Endothelial cell of umbilical vein (primary cell): ENCODE data around the gene KLHL11. TPM values are rescaled to one million over a fixed set of nuclear protein-coding genes. Genes with fewer than 3 reads are reported as not detected.

Experiments
- BruUV-seq: library from RNA; stranded (reverse); fragments of 400-500 nt; replicated peaks from 2 replicates; lab custom pipeline; 2021; lab: Mats Ljungman, UMichigan
- CTCF ChIA-PET: fragments of 300-600, 350-600 bp; sonication (Branson Sonifier 250); formaldehyde crosslinking; loops from one replicate; lab custom pipeline; 2021; ENCODE audit warnings: antibody characterized with exemption, inconsistent platforms; lab: Charles Lee
- POLR2A ChIA-PET: fragments of 300-600, 350-600 bp; sonication (Branson Sonifier 250); formaldehyde crosslinking; loops from one replicate; lab custom pipeline; 2021; ENCODE audit warnings: antibody characterized with exemption, inconsistent platforms; lab: Charles Lee
- DNase-seq: peaks from one replicate; pipeline ENCODE4 v3.0.0-alpha.2; 2011; ENCODE audit warnings: low read depth, low spot score
- FAIRE-seq: peaks from 2 replicates; lab custom pipeline; 2011; peaks lifted over from hg19 to GRCh38; lab: Jason Lieb, UNC
- H2AFZ ChIP-seq: 2 replicates; pipeline ENCODE4 v1.6.0; 2012; ENCODE audit warnings: low read depth, low read length, control low read depth, inconsistent platforms
- H3K27ac ChIP-seq: 2 replicates; pipeline ENCODE4 v1.5.1; 2011; ENCODE audit warnings: low read depth, mild to moderate bottlenecking, control low read depth, low read length, moderate library complexity; ENCODE audit not compliant: insufficient read depth
- H3K27me3 ChIP-seq, 2 experiments: 2 replicates each; pipeline versions ENCODE4 v1.6.0 to v1.6.1; 2011; ENCODE audit warnings: low read length in 2 of 2, mixed read lengths in 1 of 2; ENCODE audit not compliant: control insufficient read depth in 2 of 2, insufficient read depth in 2 of 2
- H3K36me3 ChIP-seq, 2 experiments: 2 replicates in 1 of 2; 3 replicates in 1 of 2; pipeline ENCODE4 v1.5.1; 2011; ENCODE audit warnings: low read length in 2 of 2, mild to moderate bottlenecking in 1 of 2, moderate library complexity in 1 of 2; ENCODE audit not compliant: control insufficient read depth in 2 of 2, insufficient read depth in 2 of 2; ENCODE audit errors: extremely low read depth in 1 of 2
- H3K4me1 ChIP-seq: 3 replicates; pipeline ENCODE4 v1.5.1; 2011; ENCODE audit warnings: mild to moderate bottlenecking, low read length; ENCODE audit not compliant: control insufficient read depth, insufficient read depth; ENCODE audit errors: extremely low read depth
- H3K4me2 ChIP-seq: 2 replicates; pipeline ENCODE4 v1.6.1; 2011; ENCODE audit warnings: low read length, control low read depth, mixed read lengths; ENCODE audit not compliant: insufficient read depth
- H3K4me3 ChIP-seq, 3 experiments: fragments of 200-600 bp in 1 of 3; sonication (generic), shearing (Covaris generic) in 1 of 3; replicated peaks in 1 of 3; 2 replicates each; pipeline ENCODE4 v1.5.1; 2011 to 2016; ENCODE audit warnings: control low read depth in 3 of 3, low read length in 3 of 3, mild to moderate bottlenecking in 2 of 3, inconsistent platforms in 1 of 3, low read depth in 1 of 3, moderate library complexity in 1 of 3; ENCODE audit not compliant: insufficient read depth in 1 of 3
- H3K79me2 ChIP-seq: 2 replicates; pipeline ENCODE4 v1.6.0; 2012; ENCODE audit warnings: low read length, inconsistent platforms; ENCODE audit not compliant: control insufficient read depth, insufficient read depth
- H3K9ac ChIP-seq: replicated peaks from 2 replicates; pipeline ENCODE3; 2011; ENCODE audit warnings: low read length, control low read depth; ENCODE audit not compliant: insufficient read depth; ENCODE audit errors: extremely low read depth
- H3K9me1 ChIP-seq: replicated peaks from 3 replicates; pipeline ENCODE4 v1.6.0; 2011; ENCODE audit warnings: mild to moderate bottlenecking, low read length; ENCODE audit not compliant: control insufficient read depth, insufficient read depth; ENCODE audit errors: extremely low read depth
- H3K9me3 ChIP-seq: replicated peaks from 2 replicates; pipeline ENCODE4 v1.5.1; 2012; ENCODE audit warnings: low read length, inconsistent platforms; ENCODE audit not compliant: control insufficient read depth, insufficient read depth
- H4K20me1 ChIP-seq: replicated peaks from 2 replicates; pipeline ENCODE3; 2011; ENCODE audit warnings: mild to moderate bottlenecking, low read length; ENCODE audit not compliant: control insufficient read depth, insufficient read depth; ENCODE audit errors: extremely low read depth
- EZH2 ChIP-seq: IDR thresholded peaks from 2 replicates; pipeline ENCODE4 v1.6.1; 2012; ENCODE audit warnings: borderline replicate concordance, low read depth, mild to moderate bottlenecking, moderate library complexity, low read length, inconsistent platforms; ENCODE audit not compliant: severe bottlenecking
- FOS ChIP-seq: IDR thresholded peaks from 2 replicates; pipeline ENCODE4 v1.6.1; 2011; ENCODE audit warnings: mild to moderate bottlenecking, low read length, moderate library complexity, borderline replicate concordance; ENCODE audit not compliant: insufficient read depth
- GATA2 ChIP-seq: IDR thresholded peaks from 2 replicates; pipeline ENCODE4 v1.7.0; 2011; ENCODE audit warnings: low read depth, mild to moderate bottlenecking, moderate library complexity, mixed read lengths, low read length; ENCODE audit not compliant: insufficient read length, insufficient read depth
- JUN ChIP-seq: IDR thresholded peaks from 2 replicates; pipeline ENCODE4 v1.6.1; 2011; ENCODE audit warnings: borderline replicate concordance, low read depth; ENCODE audit not compliant: insufficient read length, insufficient read depth
- MYC ChIP-seq: IDR thresholded peaks from one replicate; pipeline ENCODE4 v1.6.1; 2011; ENCODE audit warnings: mild to moderate bottlenecking, low read depth, low read length
- POLR2AphosphoS5 ChIP-seq: IDR thresholded peaks from 2 replicates; pipeline ENCODE4 v1.6.1; 2012; ENCODE audit warnings: low read depth, mild to moderate bottlenecking, control low read depth, low read length, moderate library complexity; ENCODE audit not compliant: insufficient read depth
- dilution Hi-C: fragments of 300-500 bp; cut with MboI; formaldehyde crosslinking; loops from one replicate; pipeline ENCODE4 v1.15.0; 2019; ENCODE audit warnings: low sequenced_read_pairs; ENCODE audit not compliant: extremely low pct_ligation_motif_present
- intact Hi-C: fragments of 100-400 bp; cut with micrococcal nuclease; formaldehyde crosslinking; loops from one replicate; pipeline ENCODE4 v1.10.0; 2022
- polyA plus RNA-seq, 4 experiments: library from polyadenylated mRNA; depleted of rRNA in 3 of 4; stranded (reverse) in 3 of 4; unstranded in 1 of 4; fragments of >200 nt; gene quantifications; 2 replicates each; pipeline versions ENCODE4 v1.2.1 to v1.2.3, GENCODE V29; 2011 to 2012; ENCODE audit warnings: missing spikeins in 1 of 4
- total RNA-seq: library from RNA; stranded (reverse); gene quantifications from 2 replicates; pipeline ENCODE4 v1.2.3, GENCODE V29; 2021
- TF ChIP-seq, protein P1 (sequence below), 2 donors: IDR thresholded peaks; 1 replicate in 1 of 2; 2 replicates in 1 of 2; pipeline ENCODE4 v1.5.1; 2011; ENCODE audit warnings: low read length in 2 of 2, mild to moderate bottlenecking in 2 of 2, moderate library complexity in 2 of 2, control low read depth in 1 of 2, inconsistent platforms in 1 of 2, low read depth in 1 of 2; ENCODE audit not compliant: insufficient read depth in 1 of 2; ENCODE audit errors: extremely low read depth in 1 of 2
- TF ChIP-seq, protein P2 (sequence below): IDR thresholded peaks from 2 replicates; pipeline ENCODE4 v1.6.1; 2011; ENCODE audit not compliant: insufficient read depth, insufficient read length

The KLHL11 gene
- total and polyA plus RNA-seq, 2 donors (not counting 3 experiments of a cell fraction or from before 2014, with no cell fraction given) = 3.1 to 11.0 TPM

DNA sequence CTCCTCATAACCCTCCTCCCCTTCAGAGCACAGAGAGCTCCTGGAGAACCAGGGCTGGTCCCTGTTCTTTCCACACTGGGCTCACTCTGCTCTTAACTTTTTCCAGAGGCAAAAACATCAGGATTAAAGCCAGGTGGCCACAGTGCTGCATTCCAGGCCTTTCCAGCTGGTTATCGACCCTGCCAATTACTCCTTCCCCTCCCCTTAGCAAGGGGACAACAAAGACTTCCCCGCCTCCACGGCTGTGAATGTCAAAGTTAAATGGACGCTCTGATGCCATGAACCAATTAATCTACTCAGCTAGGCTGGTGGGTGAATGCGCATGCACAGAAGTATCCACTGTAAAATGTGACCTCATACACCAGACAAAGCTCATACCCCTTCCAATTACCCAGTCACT, 30.4 kb upstream of the KLHL11 start:
- intact Hi-C loops (no loop called here), dilution Hi-C loops (no loop called here)
- peaks cover 59 to 71% of the 10 kb centered on the region in 2 experiments for H3K36me3 ChIP-seq
- H3K9me3 ChIP-seq = no peaks in the 10 kb centered on the region
- H3K79me2 ChIP-seq = peaks cover 15% of the 10 kb centered on the region
- H3K4me1 ChIP-seq = no peaks in the 10 kb centered on the region
- no peaks in the 10 kb centered on the region for H4K20me1 ChIP-seq
- CTCF ChIA-PET = interaction anchor here (3.4 kb wide), 1 partner anchor 64 kb away, joined by 9 read pairs; no protein-coding TSS in a partner anchor
- H2AFZ ChIP-seq = no peak overlapping the region
- H3K4me2 ChIP-seq = no peak overlapping the region
- H3K9ac ChIP-seq = no peak overlapping the region
- H3K4me3 ChIP-seq = no peak overlapping the region
- no peak for DNase-seq
- POLR2A ChIA-PET = no interaction called here
- H3K9me1 ChIP-seq = no peaks in the 10 kb centered on the region
- FAIRE-seq = no peak
- no peak overlapping the region for H3K27ac ChIP-seq
- H3K27me3 ChIP-seq = no peaks in the 10 kb centered on the region
- no TSS peak for BruUV-seq
- TF ChIP-seq GATA2 = no peak
- no peak for TF ChIP-seq EZH2
- TF ChIP-seq, protein P1, sequence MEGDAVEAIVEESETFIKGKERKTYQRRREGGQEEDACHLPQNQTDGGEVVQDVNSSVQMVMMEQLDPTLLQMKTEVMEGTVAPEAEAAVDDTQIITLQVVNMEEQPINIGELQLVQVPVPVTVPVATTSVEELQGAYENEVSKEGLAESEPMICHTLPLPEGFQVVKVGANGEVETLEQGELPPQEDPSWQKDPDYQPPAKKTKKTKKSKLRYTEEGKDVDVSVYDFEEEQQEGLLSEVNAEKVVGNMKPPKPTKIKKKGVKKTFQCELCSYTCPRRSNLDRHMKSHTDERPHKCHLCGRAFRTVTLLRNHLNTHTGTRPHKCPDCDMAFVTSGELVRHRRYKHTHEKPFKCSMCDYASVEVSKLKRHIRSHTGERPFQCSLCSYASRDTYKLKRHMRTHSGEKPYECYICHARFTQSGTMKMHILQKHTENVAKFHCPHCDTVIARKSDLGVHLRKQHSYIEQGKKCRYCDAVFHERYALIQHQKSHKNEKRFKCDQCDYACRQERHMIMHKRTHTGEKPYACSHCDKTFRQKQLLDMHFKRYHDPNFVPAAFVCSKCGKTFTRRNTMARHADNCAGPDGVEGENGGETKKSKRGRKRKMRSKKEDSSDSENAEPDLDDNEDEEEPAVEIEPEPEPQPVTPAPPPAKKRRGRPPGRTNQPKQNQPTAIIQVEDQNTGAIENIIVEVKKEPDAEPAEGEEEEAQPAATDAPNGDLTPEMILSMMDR (IDR thresholded peaks at IDR 0.05; ENCODE audit: extremely low read depth in 1 of 2, insufficient read depth in 1 of 2, low read depth in 1 of 2, low read length in 2 of 2) = no peak
- TF ChIP-seq, protein P2, sequence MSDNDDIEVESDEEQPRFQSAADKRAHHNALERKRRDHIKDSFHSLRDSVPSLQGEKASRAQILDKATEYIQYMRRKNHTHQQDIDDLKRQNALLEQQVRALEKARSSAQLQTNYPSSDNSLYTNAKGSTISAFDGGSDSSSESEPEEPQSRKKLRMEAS = no peak
- no peak for TF ChIP-seq FOS
- TF ChIP-seq JUN = no peak
- TF ChIP-seq MYC = no peak
- TF ChIP-seq POLR2AphosphoS5 = no peak
